Natural killer cell (primary cell): ENCODE results near the gene ADGRB2. TPM values are rescaled to one million over a fixed set of nuclear protein-coding genes. Genes with fewer than 3 reads are reported as not detected.

Experiments
- ATAC-seq, 3 donors: fragments of 150-1000 bp in 2 of 3; fragments of 200-7000 bp in 1 of 3; cut with Tn5 transposase; 1 replicate in 1 of 3; 2 replicates in 2 of 3; pipeline ENCODE4 v1.10.0; 2021; ENCODE audit warnings: mild to moderate bottlenecking in 2 of 3, moderate library complexity in 2 of 3
- DNase-seq, 2 donors: peaks; one replicate each; pipeline versions ENCODE4 v3.0.0 to v3.0.0-alpha.2; 2013 to 2021; ENCODE audit warnings: mixed read lengths in 1 of 2
- H3K27ac ChIP-seq: one replicate; pipeline ENCODE4 v1.5.1; 2013; ENCODE audit warnings: mild to moderate bottlenecking, low read length
- H3K27me3 ChIP-seq: one replicate; pipeline ENCODE4 v1.6.1; 2013; ENCODE audit warnings: low read length; ENCODE audit not compliant: control insufficient read depth, insufficient read depth
- H3K36me3 ChIP-seq: one replicate; pipeline ENCODE4 v1.6.1; 2013; ENCODE audit warnings: low read length; ENCODE audit not compliant: control insufficient read depth, insufficient read depth
- H3K4me1 ChIP-seq: one replicate; pipeline ENCODE4 v1.6.1; 2013; ENCODE audit warnings: low read length; ENCODE audit not compliant: control insufficient read depth, insufficient read depth
- H3K4me3 ChIP-seq: one replicate; pipeline ENCODE4 v1.5.1; 2013; ENCODE audit warnings: low read length
- H3K9me3 ChIP-seq: one replicate; pipeline ENCODE4 v1.6.1; 2013; ENCODE audit warnings: low read length; ENCODE audit not compliant: control insufficient read depth, insufficient read depth
- H3K27ac Mint-ChIP-seq, 2 donors: one replicate each; pipeline ENCODE4 v1.8.0; 2022; ENCODE audit warnings: mild to moderate bottlenecking in 2 of 2, mixed read lengths in 2 of 2, moderate library complexity in 1 of 2
- H3K27me3 Mint-ChIP-seq, 2 donors: one replicate each; pipeline ENCODE4 v1.8.0; 2022; ENCODE audit warnings: low read depth in 2 of 2, mixed read lengths in 2 of 2
- H3K36me3 Mint-ChIP-seq: one replicate; pipeline ENCODE4 v1.8.0; 2022; ENCODE audit warnings: mixed read lengths
- H3K4me1 Mint-ChIP-seq, 2 donors: one replicate each; pipeline ENCODE4 v1.8.0; 2022; ENCODE audit warnings: mixed read lengths in 2 of 2
- H3K4me3 Mint-ChIP-seq: one replicate; pipeline ENCODE4 v1.8.0; 2022; ENCODE audit warnings: mild to moderate bottlenecking, moderate library complexity, mixed read lengths
- H3K9me3 Mint-ChIP-seq, 2 donors: one replicate each; pipeline ENCODE4 v1.8.0; 2022; ENCODE audit warnings: mixed read lengths in 2 of 2
- CTCF ChIP-seq: fragments of 200-600 bp; IDR thresholded peaks from one replicate; pipeline ENCODE4 v1.8.0; 2022; ENCODE audit warnings: antibody characterized with exemption
- WGBS: methylation state at CpG from one replicate; pipeline ENCODE4 v1.1.7; 2013; ENCODE audit warnings: missing lambda C conversion rate; ENCODE audit not compliant: insufficient coverage; 5-methylcytosine and 5-hydroxymethylcytosine counted together
- intact Hi-C: fragments of 100-400 bp; cut with micrococcal nuclease; formaldehyde crosslinking; loops from one replicate; pipeline ENCODE4 v1.14.2; 2022
- total RNA-seq, 4 donors: library from RNA; stranded (reverse); fragments of 120-200 nt in 1 of 4; gene quantifications; one replicate each; pipeline versions ENCODE4 v1.2.3 to v1.2.4, GENCODE V29; 2013 to 2022

ADGRB2 gene
- total RNA-seq, 3 donors from 2014 or later (not counting 1 experiment from before 2014, with no cell fraction given) = 7.6 to 19.9 (median 12.8) TPM

DNA sequence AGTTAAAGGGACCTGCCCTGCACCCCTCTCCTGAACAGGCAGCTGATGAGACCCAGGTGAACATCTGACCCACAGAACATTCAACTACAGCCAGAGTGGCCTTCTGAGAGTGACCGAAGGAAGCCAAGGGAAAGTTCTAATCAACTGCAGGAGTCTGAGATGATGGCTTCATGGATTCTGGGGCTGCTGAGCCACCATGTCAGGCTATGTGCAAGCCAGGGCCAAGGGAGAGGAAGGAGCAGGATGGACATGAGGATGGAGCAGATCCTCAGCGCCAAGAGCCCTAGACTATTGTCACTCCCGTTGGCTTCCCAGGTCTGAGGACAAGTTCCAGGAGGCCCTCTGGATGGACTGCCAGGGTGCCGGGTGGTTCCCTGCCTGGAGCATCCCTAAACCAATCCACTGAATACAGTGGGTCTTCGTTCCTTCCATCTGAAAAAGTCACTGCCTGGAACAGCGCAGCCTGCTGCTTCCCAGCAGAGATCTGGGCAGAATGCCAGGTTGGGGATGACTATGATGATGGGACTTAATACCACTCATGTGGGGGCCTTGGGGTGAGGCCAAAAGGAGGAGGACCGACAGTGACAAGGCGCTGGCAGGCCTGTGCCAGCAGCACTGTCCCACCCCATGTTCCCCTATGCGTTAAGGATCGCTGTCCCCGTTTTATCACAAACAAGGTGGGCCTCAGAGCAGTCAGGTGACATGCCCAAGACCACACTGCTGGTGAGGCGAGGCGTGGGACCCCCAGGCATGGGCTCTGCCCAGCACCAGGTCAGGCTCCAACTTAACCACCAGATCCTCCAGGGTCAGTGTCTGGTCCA, 31.9 kb upstream of the ADGRB2 start:
- intact Hi-C loops = no loop called here
- H3K27ac ChIP-seq = no peak overlapping the region

GRCh38 chr1:31795096-31795675, 31.0 kb upstream of the ADGRB2 start:
- no peak overlapping the region for H3K4me3 ChIP-seq
- H3K4me3 Mint-ChIP-seq = no peak overlapping the region
- H3K36me3 ChIP-seq = no peaks in the 10 kb centered on the region
- H3K9me3 ChIP-seq = no peaks in the 10 kb centered on the region
- no peaks in the 10 kb centered on the region for H3K4me1 ChIP-seq
- no peaks in the 10 kb centered on the region for H3K36me3 Mint-ChIP-seq
- no peaks in the 10 kb centered on the region for H3K9me3 Mint-ChIP-seq
- DNase-seq (no peak), ATAC-seq (no peak)
- no peaks in the 10 kb centered on the region for H3K27me3 ChIP-seq
- peaks cover 0 to under 1% of the 10 kb centered on the region in 2 donors for H3K4me1 Mint-ChIP-seq
- TF ChIP-seq CTCF = no peak
- intact Hi-C loops = no loop called here
- 69% methylated on average over 1 of the region's 2 CpGs for WGBS
- H3K27me3 Mint-ChIP-seq = no peaks in the 10 kb centered on the region
- no peak overlapping the region for H3K27ac Mint-ChIP-seq
- H3K27ac ChIP-seq = no peak overlapping the region

More for the DNA sequence above, 31.9 kb upstream of the ADGRB2 start:
- TF ChIP-seq CTCF = no peak
- Histone ChIP-seq H3K4me1 (no peaks in the 10 kb centered on the region), H3K36me3 (no peaks in the 10 kb centered on the region), H3K9me3 (no peaks in the 10 kb centered on the region), H3K27me3 (no peaks in the 10 kb centered on the region), H3K4me3 (no peak overlapping the region)
- Mint-ChIP-seq H3K27ac (no peak overlapping the region), H3K9me3 (no peaks in the 10 kb centered on the region), H3K27me3 (peaks cover 0 to 3% of the 10 kb centered on the region in 2 donors), H3K4me1 (no peaks in the 10 kb centered on the region), H3K4me3 (no peak overlapping the region), H3K36me3 (no peaks in the 10 kb centered on the region)
- 83% methylated on average over 13 of the region's 13 CpGs for WGBS
- DNase-seq (peak in 1 of 2 donors; percentile 12), ATAC-seq (no peak)

DNA sequence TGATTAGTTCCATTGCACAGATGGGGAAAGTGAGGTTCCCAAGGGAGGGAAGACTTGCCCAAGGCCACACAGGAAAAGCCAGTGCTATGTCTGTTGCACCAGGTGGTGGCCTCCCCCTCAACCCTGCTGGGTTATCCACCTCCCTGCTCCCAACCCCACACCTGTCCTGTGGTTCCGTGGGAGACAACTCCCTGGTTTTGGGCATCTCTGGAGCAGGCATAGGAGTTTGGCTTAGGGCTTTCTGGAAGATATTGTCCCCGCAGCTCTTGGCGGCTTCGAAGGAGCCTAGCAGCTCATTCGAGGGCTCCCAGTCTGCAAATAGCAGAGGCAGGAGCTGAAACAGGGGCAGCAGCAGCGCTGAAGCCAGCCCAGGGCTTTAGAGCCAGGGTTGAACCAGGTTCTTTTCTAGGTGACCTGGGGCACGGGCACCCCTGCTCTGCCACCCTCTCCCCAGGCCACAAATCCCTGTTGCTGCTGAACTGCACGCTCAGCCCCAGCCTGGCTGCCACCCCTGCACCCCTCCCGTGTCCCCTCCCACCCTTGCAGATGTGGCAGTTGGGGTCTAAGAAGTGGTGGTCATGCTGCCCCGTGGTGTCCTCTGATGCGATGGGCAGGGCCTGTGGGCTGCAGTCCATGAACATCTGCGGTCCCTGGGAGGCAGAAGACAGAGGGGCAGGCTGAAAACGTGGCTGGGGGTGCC, 29.6 kb upstream of the ADGRB2 start:
- H3K9me3 Mint-ChIP-seq = no peaks in the 10 kb centered on the region
- H3K4me3 ChIP-seq = no peak overlapping the region
- H3K4me1 ChIP-seq = peaks cover 7% of the 10 kb centered on the region
- H3K4me3 Mint-ChIP-seq = no peak overlapping the region
- no peaks in the 10 kb centered on the region for H3K36me3 Mint-ChIP-seq
- peaks cover 0 to 15% of the 10 kb centered on the region in 2 donors for H3K4me1 Mint-ChIP-seq
- TF ChIP-seq CTCF = no peak
- H3K9me3 ChIP-seq = no peaks in the 10 kb centered on the region
- no peaks in the 10 kb centered on the region for H3K27me3 ChIP-seq
- H3K27me3 Mint-ChIP-seq = no peaks in the 10 kb centered on the region
- H3K27ac Mint-ChIP-seq = no peak overlapping the region
- ATAC-seq = no peak
- intact Hi-C loops = no loop called here
- no peaks in the 10 kb centered on the region for H3K36me3 ChIP-seq
- DNase-seq = no peak
- 81% methylated on average over 12 of the region's 13 CpGs for WGBS
- no peak overlapping the region for H3K27ac ChIP-seq
